Heart left ventricle (tissue), 16 donors: ENCODE measurements around the gene SMPX. TPM values are rescaled to one million over a fixed set of nuclear protein-coding genes. Genes with fewer than 3 reads are reported as not detected.

Experiments
- ATAC-seq, 4 donors: fragments of 200-7000 bp; cut with Tn5 transposase; one replicate each; pipeline ENCODE4 v1.9.1; 2020 to 2022; ENCODE audit warnings: moderate library complexity in 4 of 4, mild to moderate bottlenecking in 3 of 4, moderate number of reproducible peaks in 1 of 4
- DNase-seq, 5 donors: peaks; one replicate each; pipeline ENCODE4 v3.0.0-alpha.2; 2020
- H3K27ac ChIP-seq, 12 donors: fragments of 200-600 bp; sonication (generic) in 4 of 12; one replicate each; pipeline versions ENCODE4 v1.5.0 to v1.8.0; 2016 to 2022; ENCODE audit warnings: mild to moderate bottlenecking in 2 of 12
- H3K27me3 ChIP-seq, 9 donors: fragments of 200-600 bp; sonication (generic) in 2 of 9; one replicate each; pipeline versions ENCODE4 v1.5.1 to v1.8.0; 2016 to 2022; ENCODE audit warnings: mild to moderate bottlenecking in 3 of 9
- H3K36me3 ChIP-seq, 9 donors: fragments of 200-600 bp; sonication (generic) in 2 of 9; one replicate each; pipeline versions ENCODE4 v1.5.0 to v1.8.0; 2018 to 2022; ENCODE audit warnings: mild to moderate bottlenecking in 2 of 9
- H3K4me1 ChIP-seq, 12 donors: fragments of 200-600 bp; sonication (generic) in 4 of 12; one replicate each; pipeline versions ENCODE4 v1.5.0 to v1.8.0; 2016 to 2022; ENCODE audit warnings: mild to moderate bottlenecking in 3 of 12
- H3K4me3 ChIP-seq, 12 donors: fragments of 200-600 bp; sonication (generic) in 4 of 12; one replicate each; pipeline versions ENCODE4 v1.5.0 to v1.8.0; 2017 to 2022; ENCODE audit warnings: mild to moderate bottlenecking in 9 of 12, moderate library complexity in 4 of 12
- H3K9me3 ChIP-seq, 12 donors: fragments of 200-600 bp; sonication (generic) in 4 of 12; one replicate each; pipeline versions ENCODE4 v1.5.0 to v1.8.0; 2016 to 2022; ENCODE audit warnings: mild to moderate bottlenecking in 1 of 12
- POLR2A ChIP-seq, 2 donors: fragments of 450-650 bp; IDR thresholded peaks; one replicate each; pipeline ENCODE4 v1.6.1; 2017; ENCODE audit warnings: antibody characterized with exemption in 2 of 2, mild to moderate bottlenecking in 2 of 2, moderate library complexity in 2 of 2
- WGBS, 4 donors: extraction: QIAGEN DNeasy Blood & Tissue Kit in 2 of 4; methylation state at CpG; one replicate each; pipeline versions ENCODE4 v1.1.5 to v1.1.7; 2013 to 2018; 5-methylcytosine and 5-hydroxymethylcytosine counted together
- intact Hi-C, 10 donors: fragments of 100-400 bp; cut with DNase I; formaldehyde crosslinking; loops; one replicate each; pipeline versions ENCODE4 v1.11.1 to v1.14.2; 2022
- polyA plus RNA-seq, 2 donors: library from polyadenylated mRNA; stranded (reverse); fragments of 200-250 nt; gene quantifications; one replicate each; pipeline ENCODE4 v1.2.3, GENCODE V29; 2013
- total RNA-seq, 9 donors: library from RNA; depleted of rRNA in 2 of 9; stranded (reverse); fragments of >200 nt in 2 of 9; fragmentation: NEBNext Ultra II Directional in 3 of 9; extraction: Animal tissue kit (Norgen Biotek cat#: 25700) in 3 of 9; gene quantifications; one replicate each; pipeline versions ENCODE4 v1.1.0 to v1.2.4, GENCODE V29; 2016 to 2023
- TF ChIP-seq, protein P1 (sequence below), 12 donors: fragments of 200-600 bp; sonication (generic) in 4 of 12; IDR thresholded peaks; one replicate each; pipeline versions ENCODE4 v1.5.0 to v1.8.0; 2018 to 2022; ENCODE audit warnings: antibody characterized with exemption in 12 of 12, mild to moderate bottlenecking in 5 of 12
- donor health status: ischemic (EF 13 %, LVEDD 7.1; RV severe dilation, severe dysfunction).
- donor health status: healthy with polysubstance abuse.
- donor health status: DM: no; HTN: yes; CAD: no.
- donor health status: DM: no; HTN: no; CAD: no.
- donor health status: ischemic (EF 25% LVEDD 6.9; RV normal size, moderate dysfunction).
- donor health status: ischemic (EF 25% LVEDD 5.7; RV mildly dilated, moderate dysfunction).
- donor health status: healthy.
- donor health status: DM: yes; HTN: yes; CAD: no.
- donor health status: ischemic (EF 35%, LVEDD 5.7; RV mildly dilated, moderate dysfunction).
- donor health status: nonischemic (EF 11% LVEDD 7.7; RV severe dilation, severe dysfunction).
- donor health status: DM: yes; HTN: yes; CAD: no.
- donor health status: PGD.
- donor health status: ischemic (EF 29% LVEDD 5.4; RV normal size, mild dysfunction).
- donor health status: nonischemic (EF 23%, LVEDD 6.1; RV moderate dilation, normal function).

SMPX gene
- total and polyA plus RNA-seq, 11 donors: 340 to 972 (median 694) TPM

DNA sequence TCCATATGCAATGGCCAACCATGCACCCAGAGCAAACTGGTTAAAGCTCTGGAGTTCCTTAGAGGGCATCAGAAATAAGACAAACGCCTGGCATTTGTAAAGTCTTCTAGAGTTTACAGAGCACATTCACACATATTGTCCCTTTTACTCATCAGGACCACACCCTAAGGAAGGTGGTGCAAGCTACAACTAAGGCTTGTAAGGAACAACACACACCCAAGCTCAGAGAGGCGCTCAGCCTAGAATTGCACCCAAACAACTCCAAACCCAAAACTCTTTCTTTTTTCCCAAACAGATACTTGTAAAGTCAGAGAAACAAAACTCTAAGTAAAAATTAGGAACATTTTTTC, 46.1 kb downstream of the SMPX start:
- Histone ChIP-seq H3K36me3 (peaks cover 0 to 5% (median 0%) of the 10 kb centered on the region in 9 donors), H3K4me1 (peaks cover 0 to 18% (median 0%) of the 10 kb centered on the region in 12 donors), H3K27ac (peak overlapping the region in 7 of 12 donors; percentile 29 to 72 (median 60)), H3K27me3 (peaks cover 0 to 4% (median 0%) of the 10 kb centered on the region in 9 donors), H3K4me3 (no peak overlapping the region), H3K9me3 (no peaks in the 10 kb centered on the region)
- 49 to 81% (median 70%) methylated on average over 2 of the region's 2 CpGs for WGBS, 4 donors
- DNase-seq: no peak
- TF ChIP-seq POLR2A (IDR thresholded peaks at IDR 0.05): no peak
- TF ChIP-seq, protein P1, sequence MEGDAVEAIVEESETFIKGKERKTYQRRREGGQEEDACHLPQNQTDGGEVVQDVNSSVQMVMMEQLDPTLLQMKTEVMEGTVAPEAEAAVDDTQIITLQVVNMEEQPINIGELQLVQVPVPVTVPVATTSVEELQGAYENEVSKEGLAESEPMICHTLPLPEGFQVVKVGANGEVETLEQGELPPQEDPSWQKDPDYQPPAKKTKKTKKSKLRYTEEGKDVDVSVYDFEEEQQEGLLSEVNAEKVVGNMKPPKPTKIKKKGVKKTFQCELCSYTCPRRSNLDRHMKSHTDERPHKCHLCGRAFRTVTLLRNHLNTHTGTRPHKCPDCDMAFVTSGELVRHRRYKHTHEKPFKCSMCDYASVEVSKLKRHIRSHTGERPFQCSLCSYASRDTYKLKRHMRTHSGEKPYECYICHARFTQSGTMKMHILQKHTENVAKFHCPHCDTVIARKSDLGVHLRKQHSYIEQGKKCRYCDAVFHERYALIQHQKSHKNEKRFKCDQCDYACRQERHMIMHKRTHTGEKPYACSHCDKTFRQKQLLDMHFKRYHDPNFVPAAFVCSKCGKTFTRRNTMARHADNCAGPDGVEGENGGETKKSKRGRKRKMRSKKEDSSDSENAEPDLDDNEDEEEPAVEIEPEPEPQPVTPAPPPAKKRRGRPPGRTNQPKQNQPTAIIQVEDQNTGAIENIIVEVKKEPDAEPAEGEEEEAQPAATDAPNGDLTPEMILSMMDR (IDR thresholded peaks at IDR 0.05): no peak
- intact Hi-C loops: loop anchor here in 1 of 10 donors (10.0 kb wide), 1 partner anchor 47 kb away; no protein-coding TSS in a partner anchor
- ATAC-seq: no peak

DNA sequence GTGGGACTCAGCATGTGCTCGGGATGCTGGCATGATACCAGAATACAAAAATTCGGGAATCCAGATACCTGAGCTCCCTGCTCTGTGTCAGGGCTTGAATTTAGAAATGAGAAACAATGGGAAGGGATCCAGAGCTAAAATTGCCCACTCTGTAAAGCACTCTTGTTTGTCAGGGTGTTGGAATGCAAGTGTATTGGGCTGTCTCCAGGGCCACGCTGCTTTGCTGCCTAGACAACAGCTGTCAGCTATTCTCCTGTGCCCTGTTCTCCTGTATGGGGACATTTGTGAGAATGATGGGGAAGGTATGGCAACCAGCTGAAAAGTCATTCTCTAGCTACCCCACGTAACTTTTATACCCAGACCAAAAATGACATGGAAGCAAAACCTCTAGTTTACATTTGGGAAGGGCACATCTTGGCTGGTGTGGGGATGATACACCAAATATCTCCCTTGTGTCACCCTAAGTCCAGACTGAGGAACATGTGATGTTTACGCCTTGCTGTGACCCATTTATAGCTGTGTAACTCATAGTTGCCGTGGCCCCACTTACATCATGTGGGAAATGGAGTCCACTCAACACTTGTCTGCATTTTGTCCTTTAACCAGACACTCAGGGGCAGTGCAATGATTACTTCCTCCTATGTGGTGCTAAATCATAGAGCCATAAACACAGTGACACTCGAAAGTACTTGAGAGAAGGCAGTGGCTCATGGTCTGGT, 46.6 kb downstream of the SMPX start:
- Histone ChIP-seq H3K4me1 (peaks cover 0 to 18% (median 0%) of the 10 kb centered on the region in 12 donors), H3K27me3 (peaks cover 0 to 4% (median 0%) of the 10 kb centered on the region in 9 donors), H3K27ac (peak overlapping the region in 8 of 12 donors; percentile 42 to 72 (median 62)), H3K4me3 (no peak overlapping the region), H3K36me3 (peaks cover 0 to 5% (median 0%) of the 10 kb centered on the region in 9 donors), H3K9me3 (no peaks in the 10 kb centered on the region)
- intact Hi-C loops: loop anchor here in 1 of 10 donors (10.0 kb wide), 1 partner anchor 46 kb away; no protein-coding TSS in a partner anchor
- peak in 4 of 5 donors; percentile 28 to 63 (median 41) for DNase-seq
- WGBS, 4 donors: 36 to 49% (median 42%) methylated on average over 7 of the region's 7 CpGs
- TF ChIP-seq POLR2A (IDR thresholded peaks at IDR 0.05): no peak
- TF ChIP-seq, protein P1 (IDR thresholded peaks at IDR 0.05): no peak
- peak; percentile 93 to 96 (median 94) for ATAC-seq

DNA sequence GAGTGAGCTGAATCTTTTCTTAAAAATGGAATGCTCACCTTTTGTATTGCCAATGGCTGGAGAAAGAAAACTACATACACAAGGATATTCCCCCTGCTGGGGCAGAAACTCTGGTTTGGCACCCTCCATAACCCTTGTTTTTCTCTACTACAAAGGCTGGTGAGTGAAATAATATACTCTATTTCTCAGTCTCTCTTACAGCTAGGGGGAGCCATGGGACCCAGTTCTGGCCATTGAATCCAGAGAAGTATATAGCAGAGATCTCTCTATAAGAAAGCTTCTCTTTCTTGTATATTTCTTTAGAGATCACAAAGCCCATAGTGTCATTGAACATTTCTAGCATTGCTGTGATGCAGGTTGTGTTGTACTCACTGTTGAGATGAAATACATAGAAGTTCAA, 49.8 kb downstream of the SMPX start:
- no peak for ATAC-seq
- Histone ChIP-seq H3K27me3 (peaks cover 0 to 3% (median 0%) of the 10 kb centered on the region in 9 donors), H3K27ac (no peak overlapping the region), H3K36me3 (peaks cover 0 to 8% (median 0%) of the 10 kb centered on the region in 9 donors), H3K9me3 (no peaks in the 10 kb centered on the region), H3K4me1 (peaks cover 0 to 18% (median 0%) of the 10 kb centered on the region in 12 donors), H3K4me3 (no peak overlapping the region)
- intact Hi-C loops: no loop called here
- no peak for TF ChIP-seq POLR2A (IDR thresholded peaks at IDR 0.05)
- TF ChIP-seq, protein P1 (IDR thresholded peaks at IDR 0.05): peak in 3 of 12 donors; percentile 12 to 18 (median 17)
- DNase-seq: no peak

DNA sequence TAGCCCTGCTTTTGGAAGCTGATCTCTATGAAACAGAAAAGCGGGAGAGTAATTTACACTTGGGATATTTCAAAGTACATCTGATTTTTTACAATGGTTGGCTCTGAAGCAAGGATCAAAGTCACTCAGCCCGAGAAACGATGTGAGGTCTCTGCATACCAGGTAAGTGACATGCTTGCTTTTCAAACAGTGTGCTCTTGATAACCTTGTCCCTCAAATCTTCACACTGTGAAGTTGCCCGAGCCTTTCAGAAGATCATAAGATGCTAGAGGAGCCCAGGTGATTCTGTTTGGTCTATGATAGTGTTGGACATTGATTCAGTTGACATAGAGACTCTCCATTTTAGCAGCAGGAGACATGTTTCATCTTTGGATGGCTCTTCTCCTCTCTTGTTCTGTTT, 52.7 kb downstream of the SMPX start:
- intact Hi-C loops: no loop called here
- WGBS, 4 donors: 58 to 67% (median 63%) methylated on average over 4 of the region's 4 CpGs

More for the DNA sequence above, 52.7 kb downstream of the SMPX start:
- Histone ChIP-seq H3K27ac (no peak overlapping the region), H3K36me3 (peaks cover 0 to 8% (median 0%) of the 10 kb centered on the region in 9 donors), H3K4me3 (no peak overlapping the region), H3K27me3 (peaks cover 0 to 3% (median 0%) of the 10 kb centered on the region in 9 donors), H3K4me1 (peaks cover 0 to 6% (median 0%) of the 10 kb centered on the region in 12 donors), H3K9me3 (no peaks in the 10 kb centered on the region)
- no peak for ATAC-seq
- DNase-seq: no peak
- TF ChIP-seq, protein P1 (IDR thresholded peaks at IDR 0.05): no peak
- TF ChIP-seq POLR2A (IDR thresholded peaks at IDR 0.05): no peak
